Smooth muscle cell (in vitro differentiated cells): ENCODE measurements around the gene SSRP1. TPM values are rescaled to one million over a fixed set of nuclear protein-coding genes. Genes with fewer than 3 reads are reported as not detected.

ENCODE experiments used
- DNase-seq: peaks from one replicate; lab custom pipeline; 2025; ENCODE audit not compliant: unreplicated experiment; lab: John Stamatoyannopoulos, UW
- H2AFZ ChIP-seq: fragments of 200-600 bp; sonication (generic); 2 replicates; pipeline ENCODE4 v1.6.0; 2016; ENCODE audit warnings: antibody characterized with exemption, low read depth, mild to moderate bottlenecking
- H3F3A ChIP-seq: fragments of 200-600 bp; sonication (generic); 2 replicates; pipeline ENCODE4 v1.6.0; 2017; ENCODE audit warnings: antibody characterized with exemption, low read depth
- H3K27ac ChIP-seq: fragments of 200-600 bp; sonication (generic); 2 replicates; pipeline ENCODE4 v1.5.1; 2016; ENCODE audit warnings: low read depth, mild to moderate bottlenecking
- H3K27me3 ChIP-seq: fragments of 200-600 bp; sonication (generic); 2 replicates; pipeline ENCODE4 v1.6.1; 2016; ENCODE audit warnings: low read depth, mild to moderate bottlenecking
- H3K36me3 ChIP-seq: fragments of 200-600 bp; sonication (generic); 2 replicates; pipeline ENCODE4 v1.5.1; 2016; ENCODE audit warnings: low read depth
- H3K4me1 ChIP-seq: fragments of 200-600 bp; sonication (generic); 2 replicates; pipeline ENCODE4 v1.5.1; 2016; ENCODE audit warnings: low read depth
- H3K4me2 ChIP-seq: fragments of 200-600 bp; sonication (generic); 2 replicates; pipeline ENCODE4 v1.6.0; 2016; ENCODE audit warnings: mild to moderate bottlenecking
- H3K4me3 ChIP-seq: fragments of 200-600 bp; sonication (generic); 2 replicates; pipeline ENCODE4 v1.5.1; 2016; ENCODE audit warnings: mild to moderate bottlenecking
- H3K79me2 ChIP-seq: fragments of 200-600 bp; sonication (generic); 2 replicates; pipeline ENCODE4 v1.6.0; 2016; ENCODE audit warnings: low read depth, mild to moderate bottlenecking
- H3K9ac ChIP-seq: fragments of 200-600 bp; sonication (generic); 2 replicates; pipeline ENCODE4 v1.6.0; 2016; ENCODE audit warnings: low read depth
- H3K9me3 ChIP-seq: fragments of 200-600 bp; sonication (generic); replicated peaks from 2 replicates; pipeline ENCODE4 v1.5.1; 2016; ENCODE audit warnings: low read depth
- H4K20me1 ChIP-seq: fragments of 200-600 bp; sonication (generic); 2 replicates; pipeline ENCODE4 v1.6.0; 2016; ENCODE audit warnings: low read depth
- CTCF ChIP-seq: fragments of 200-600 bp; sonication (generic); IDR thresholded peaks from 2 replicates; pipeline ENCODE4 v1.5.1; 2017; ENCODE audit warnings: borderline replicate concordance, mild to moderate bottlenecking, antibody characterized with exemption; ENCODE audit not compliant: insufficient read depth, poor library complexity, severe bottlenecking
- WGBS: methylation state at CpG from one replicate; pipeline ENCODE4 v1.1.7; 2016; ENCODE audit warnings: low lambda C conversion rate; 5-methylcytosine and 5-hydroxymethylcytosine counted together
- polyA plus RNA-seq: library from polyadenylated mRNA; unstranded; fragments of >200 nt; fragmentation: Nextera tagmentation; extraction: Ambion mirVana; gene quantifications from 2 replicates; pipeline ENCODE4 v1.2.1, GENCODE V29; 2016
- total RNA-seq: library from RNA; depleted of rRNA; stranded (reverse); fragments of >200 nt; gene quantifications from 2 replicates; pipeline ENCODE4 v1.2.3, GENCODE V29; 2014

SSRP1 gene
- total and polyA plus RNA-seq, 2 experiments from 2014 or later: 46.0 to 57.6 TPM

GRCh38 chr11:57353446-57353845, 17.8 kb upstream of the SSRP1 start:
- TF ChIP-seq CTCF: no peak

GRCh38 chr11:57353036-57353435, 17.3 kb upstream of the SSRP1 start:
- Histone ChIP-seq H3K4me1 (peaks cover 24% of the 10 kb centered on the region), H3F3A (peaks cover 9% of the 10 kb centered on the region), H3K4me3 (no peak overlapping the region), H4K20me1 (no peaks in the 10 kb centered on the region), H3K27ac (no peak overlapping the region), H3K9ac (no peak overlapping the region), H3K36me3 (no peaks in the 10 kb centered on the region), H2AFZ (no peak overlapping the region), H3K4me2 (no peak overlapping the region), H3K79me2 (no peaks in the 10 kb centered on the region), H3K27me3 (no peaks in the 10 kb centered on the region), H3K9me3 (no peaks in the 10 kb centered on the region)
- DNase-seq: no peak
- WGBS: 61% methylated on average over 5 of the region's 5 CpGs
- no peak for TF ChIP-seq CTCF

More at GRCh38 chr11:57353446-57353845, 17.8 kb upstream of the SSRP1 start:
- H3K9ac ChIP-seq: no peak overlapping the region
- H3K4me1 ChIP-seq: peaks cover 27% of the 10 kb centered on the region
- no peaks in the 10 kb centered on the region for H3K27me3 ChIP-seq
- no peak overlapping the region for H3K4me2 ChIP-seq
- H3K27ac ChIP-seq: no peak overlapping the region
- H3K4me3 ChIP-seq: no peak overlapping the region
- no peaks in the 10 kb centered on the region for H4K20me1 ChIP-seq
- H3K36me3 ChIP-seq: no peaks in the 10 kb centered on the region
- H3K9me3 ChIP-seq: no peaks in the 10 kb centered on the region
- H2AFZ ChIP-seq: no peak overlapping the region
- no peak for DNase-seq
- no peaks in the 10 kb centered on the region for H3K79me2 ChIP-seq
- peaks cover 13% of the 10 kb centered on the region for H3F3A ChIP-seq
- WGBS: 69% methylated on average over 4 of the region's 4 CpGs

- WGBS: 15% methylated on average over 30 of the region's 31 CpGs
- Histone ChIP-seq H3K4me2 (peak overlapping the region; percentile 80), H3K79me2 (no peaks in the 10 kb centered on the region), H4K20me1 (no peaks in the 10 kb centered on the region), H3K9ac (no peak overlapping the region), H3K27ac (no peak overlapping the region), H3K9me3 (no peaks in the 10 kb centered on the region), H3K36me3 (no peaks in the 10 kb centered on the region), H3K4me3 (no peak overlapping the region), H3F3A (no peaks in the 10 kb centered on the region), H3K27me3 (no peaks in the 10 kb centered on the region), H2AFZ (peak overlapping the region; percentile 91), H3K4me1 (peaks cover 19% of the 10 kb centered on the region)
- DNase-seq: peak; percentile 51
- peak; percentile 77 for TF ChIP-seq CTCF
Observed at GRCh38 chr11:57349491-57350274, 14.0 kb upstream of the SSRP1 start.
